Measurements from ENCODE around the gene RS1.

RS1 gene

GRCh38 chrX:18596096-18596495, 75.8 kb downstream of the RS1 start:
- no peak for DNase-seq

GRCh38 chrX:18594079-18594478, 77.8 kb downstream of the RS1 start:
- no peak for DNase-seq

- no peak for DNase-seq
Observed at GRCh38 chrX:18591834-18592233, 80.1 kb downstream of the RS1 start.
